ENCODE results near the gene PARD3B.

GRCh38 chr2:204681412-204681811 is 136.1 kb downstream of the PARD3B start:
- no peak for TF ChIP-seq CTCF (IDR thresholded peaks at IDR 0.05; ENCODE audit: low read depth, low read length, poor library complexity, severe bottlenecking)
- TF ChIP-seq EZH2phosphoT487 (IDR thresholded peaks at IDR 0.05; ENCODE audit: borderline replicate concordance, low read length): no peak
